Epithelial cell of proximal tubule (primary cell): ENCODE data around the gene ASIC3. TPM values are rescaled to one million over a fixed set of nuclear protein-coding genes. Genes with fewer than 3 reads are reported as not detected.
A peak's percentile ranks its signal among the peaks of the same experiment; 100 is the strongest.
"Not testable (repeated sequence)": the region's sequence is repeated elsewhere in the genome, so short reads cannot be mapped to it uniquely, and the experiment has no call there.

Experiments
- DNase-seq: peaks from one replicate; pipeline ENCODE4 v3.0.0-alpha.2; 2011; ENCODE audit warnings: low read depth
- H3K4me3 ChIP-seq: 2 replicates; pipeline ENCODE4 v1.5.1; 2011; ENCODE audit warnings: low read depth, mild to moderate bottlenecking, low read length
- CTCF ChIP-seq: conservative IDR thresholded peaks from 2 replicates; pipeline ENCODE4 v1.5.1; 2012; ENCODE audit warnings: low read depth, mild to moderate bottlenecking, low read length
- total RNA-seq: library from RNA; depleted of rRNA; stranded (reverse); fragments of >200 nt; gene quantifications from 2 replicates; pipeline ENCODE4 v1.2.3, GENCODE V29; 2015

ASIC3 gene
- total RNA-seq, 1 donor from 2014 or later = 2.5 TPM

GRCh38 chr7:151018421-151019129 lies 29.8 kb upstream of the ASIC3 start:
- TF ChIP-seq CTCF = no peak
- DNase-seq = no peak
- peak overlapping the region; percentile 31 for H3K4me3 ChIP-seq

GRCh38 chr7:151019130-151019447 lies 29.2 kb upstream of the ASIC3 start:
- TF ChIP-seq CTCF = no peak
- DNase-seq = no peak
- H3K4me3 ChIP-seq = peak overlapping the region; percentile 26

GRCh38 chr7:151020231-151020630 lies 28.1 kb upstream of the ASIC3 start:
- TF ChIP-seq CTCF = no peak
- DNase-seq = no peak
- no peak overlapping the region for H3K4me3 ChIP-seq

GRCh38 chr7:151023232-151023631 lies 25.1 kb upstream of the ASIC3 start:
- no peak for TF ChIP-seq CTCF
- no peak for DNase-seq
- H3K4me3 ChIP-seq = no peak overlapping the region

GRCh38 chr7:151024435-151025056 lies 23.8 kb upstream of the ASIC3 start, which contains the start of gene ATG9B:
ATG9B (minus strand) TSS chr7:151024494; CDS start chr7:151024423, 71 bp downstream.
- TF ChIP-seq CTCF = no peak
- H3K4me3 ChIP-seq = no peak within 1 kb of the TSS
- DNase-seq = no peak

- no peak for TF ChIP-seq CTCF
- H3K4me3 ChIP-seq = no peak overlapping the region
- no peak for DNase-seq
These were observed 22.2 kb upstream of the ASIC3 start for GRCh38 chr7:151025924-151026671.

GRCh38 chr7:151026771-151027727 lies 21.3 kb upstream of the ASIC3 start:
- DNase-seq = not testable (repeated sequence)

GRCh38 chr7:151027728-151028130 lies 20.6 kb upstream of the ASIC3 start:
- peak overlapping the region; percentile 84 for H3K4me3 ChIP-seq
- not testable (repeated sequence) for DNase-seq

More at GRCh38 chr7:151026771-151027727, 21.3 kb upstream of the ASIC3 start:
- H3K4me3 ChIP-seq = peak overlapping the region; percentile 84
